Measurements from ENCODE around the gene PSMD12.
"Not testable (repeated sequence)": the region's sequence is repeated elsewhere in the genome, so short reads cannot be mapped to it uniquely, and the experiment has no call there.

The PSMD12 gene

GRCh38 chr17:67328026-67328425 is 38.4 kb downstream of the PSMD12 start:
- no peaks in the 10 kb centered on the region for H3K79me2 ChIP-seq (ENCODE audit: control insufficient read depth, low read length)

DNA sequence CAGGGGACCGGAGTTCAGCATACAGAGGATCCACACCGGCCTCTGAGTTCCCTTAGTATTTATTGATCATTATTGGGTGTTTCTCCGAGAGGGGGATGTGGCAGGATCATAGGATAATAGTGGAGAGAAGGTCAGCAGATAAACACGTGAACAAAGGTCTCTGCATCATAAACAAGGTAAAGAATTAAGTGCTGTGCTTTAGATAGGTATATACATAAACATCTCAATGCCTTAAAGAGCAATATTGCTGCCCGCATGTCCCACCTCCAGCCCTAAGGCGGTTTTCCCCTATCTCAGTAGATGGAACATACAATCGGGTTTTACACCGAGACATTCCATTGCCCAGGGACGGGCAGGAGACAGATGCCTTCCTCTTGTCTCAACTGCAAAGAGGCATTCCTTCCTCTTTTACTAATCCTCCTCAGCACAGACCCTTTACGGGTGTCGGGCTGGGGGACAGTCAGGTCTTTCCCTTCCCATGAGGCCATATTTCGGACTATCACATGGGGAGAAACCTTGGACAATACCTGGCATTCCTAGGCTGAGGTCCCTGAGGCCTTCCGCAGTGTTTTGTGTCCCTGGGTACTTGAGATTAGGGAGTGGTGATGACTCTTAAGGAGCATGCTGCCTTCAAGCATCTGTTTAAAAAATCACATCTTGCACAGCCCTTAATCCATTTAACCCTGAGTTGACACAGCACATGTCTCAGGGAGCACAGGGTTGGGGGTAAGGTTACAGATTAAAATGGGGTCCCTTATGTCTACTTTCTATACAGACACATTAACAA is 39.2 kb downstream of the PSMD12 start:
- not testable (repeated sequence) for H3K27ac ChIP-seq (ENCODE audit: low read depth, low read length); H3K4me3 ChIP-seq (ENCODE audit: low read length); H3K4me1 ChIP-seq (ENCODE audit: control insufficient read depth, low read length); H3F3A ChIP-seq (ENCODE audit: control insufficient read depth, insufficient read depth); H3K36me3 ChIP-seq (ENCODE audit: control insufficient read depth, low read length); H3K27me3 ChIP-seq (ENCODE audit: control insufficient read depth, low read length); H4K20me1 ChIP-seq (ENCODE audit: control insufficient read depth, insufficient read depth, low read depth, low read length); H3K79me2 ChIP-seq (ENCODE audit: control insufficient read depth, low read length); H3K9me3 ChIP-seq (ENCODE audit: control insufficient read depth, insufficient read depth, low read length); H3K4me2 ChIP-seq (ENCODE audit: low read length); H3K9me2 ChIP-seq (replicated peaks; ENCODE audit: control insufficient read depth, low read length)

More at GRCh38 chr17:67328026-67328425, 38.4 kb downstream of the PSMD12 start:
- Histone ChIP-seq H3K4me3 (ENCODE audit: low read length) (no peak overlapping the region), H3K27ac (ENCODE audit: low read depth, low read length) (no peak overlapping the region), H3K4me2 (ENCODE audit: low read length) (no peak overlapping the region), H3K36me3 (ENCODE audit: control insufficient read depth, low read length) (no peaks in the 10 kb centered on the region), H4K20me1 (ENCODE audit: control insufficient read depth, insufficient read depth, low read depth, low read length) (no peaks in the 10 kb centered on the region), H3K4me1 (ENCODE audit: control insufficient read depth, low read length) (0 out of 2 replicates have a peak, but pooled peaks cover 3% of the 10 kb centered on the region), H3K9me2 (replicated peaks; ENCODE audit: control insufficient read depth, low read length) (no peaks in the 10 kb centered on the region), H3K27me3 (ENCODE audit: control insufficient read depth, low read length) (no peaks in the 10 kb centered on the region), H3K9me3 (ENCODE audit: control insufficient read depth, insufficient read depth, low read length) (no peaks in the 10 kb centered on the region), H3F3A (ENCODE audit: control insufficient read depth, insufficient read depth) (no peaks in the 10 kb centered on the region)
- TF ChIP-seq CTCF (IDR thresholded peaks at IDR 0.05; ENCODE audit: low read depth, low read length, poor library complexity, severe bottlenecking) (no peak), EZH2phosphoT487 (IDR thresholded peaks at IDR 0.05; ENCODE audit: borderline replicate concordance, low read length) (no peak)

- TF ChIP-seq EZH2phosphoT487 (IDR thresholded peaks at IDR 0.05; ENCODE audit: borderline replicate concordance, low read length) (no peak), CTCF (IDR thresholded peaks at IDR 0.05; ENCODE audit: low read depth, low read length, poor library complexity, severe bottlenecking) (no peak)
- Histone ChIP-seq H4K20me1 (ENCODE audit: control insufficient read depth, insufficient read depth, low read depth, low read length) (no peaks in the 10 kb centered on the region), H3K9me2 (replicated peaks; ENCODE audit: control insufficient read depth, low read length) (no peaks in the 10 kb centered on the region), H3K27ac (ENCODE audit: low read depth, low read length) (no peak overlapping the region), H3K9me3 (ENCODE audit: control insufficient read depth, insufficient read depth, low read length) (no peaks in the 10 kb centered on the region), H3K4me3 (ENCODE audit: low read length) (no peak overlapping the region), H3K79me2 (ENCODE audit: control insufficient read depth, low read length) (no peaks in the 10 kb centered on the region), H3K36me3 (ENCODE audit: control insufficient read depth, low read length) (no peaks in the 10 kb centered on the region), H3K27me3 (ENCODE audit: control insufficient read depth, low read length) (no peaks in the 10 kb centered on the region), H3F3A (ENCODE audit: control insufficient read depth, insufficient read depth) (no peaks in the 10 kb centered on the region), H3K4me1 (ENCODE audit: control insufficient read depth, low read length) (peaks cover 7% of the 10 kb centered on the region; the same call in 1 of the 2 replicates), H3K4me2 (ENCODE audit: low read length) (no peak overlapping the region)
Measured at GRCh38 chr17:67326440-67326839, 39.9 kb downstream of the PSMD12 start.

DNA sequence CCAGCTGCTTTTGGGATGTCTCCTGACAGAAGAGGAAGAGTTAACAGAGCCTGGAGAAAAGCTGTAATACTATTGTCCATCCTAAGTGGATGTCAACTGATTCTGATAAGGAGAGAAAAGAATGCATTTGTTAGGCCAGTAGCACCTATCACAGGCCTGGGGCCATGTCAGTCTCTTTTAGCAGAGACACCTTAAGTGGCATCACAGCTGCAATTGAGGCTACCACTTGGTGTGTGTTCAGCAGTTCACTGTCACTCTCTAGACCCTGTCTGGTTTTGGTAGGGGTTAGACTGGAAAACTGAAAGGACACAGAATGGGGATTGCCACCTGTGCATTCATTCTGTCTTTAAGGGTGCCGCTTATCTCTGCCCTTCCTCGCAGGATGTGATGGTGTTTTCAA is 42.0 kb downstream of the PSMD12 start:
- Histone ChIP-seq H3K4me1 (ENCODE audit: control insufficient read depth, low read length) (peaks cover 3% of the 10 kb centered on the region; the same call in 1 of the 2 replicates), H3F3A (ENCODE audit: control insufficient read depth, insufficient read depth) (no peaks in the 10 kb centered on the region), H3K27ac (ENCODE audit: low read depth, low read length) (no peak overlapping the region), H3K4me3 (ENCODE audit: low read length) (no peak overlapping the region), H3K27me3 (ENCODE audit: control insufficient read depth, low read length) (no peaks in the 10 kb centered on the region), H3K79me2 (ENCODE audit: control insufficient read depth, low read length) (no peaks in the 10 kb centered on the region), H3K36me3 (ENCODE audit: control insufficient read depth, low read length) (no peaks in the 10 kb centered on the region), H3K9me2 (replicated peaks; ENCODE audit: control insufficient read depth, low read length) (no peaks in the 10 kb centered on the region), H4K20me1 (ENCODE audit: control insufficient read depth, insufficient read depth, low read depth, low read length) (no peaks in the 10 kb centered on the region), H3K4me2 (ENCODE audit: low read length) (no peak overlapping the region), H3K9me3 (ENCODE audit: control insufficient read depth, insufficient read depth, low read length) (no peaks in the 10 kb centered on the region)
- TF ChIP-seq EZH2phosphoT487 (IDR thresholded peaks at IDR 0.05; ENCODE audit: borderline replicate concordance, low read length) (no peak), CTCF (IDR thresholded peaks at IDR 0.05; ENCODE audit: low read depth, low read length, poor library complexity, severe bottlenecking) (no peak)
